A549 (cell line): Measurements from ENCODE around the gene CAMK4. TPM values are rescaled to one million over a fixed set of nuclear protein-coding genes. Genes with fewer than 3 reads are reported as not detected.
A peak's percentile ranks its signal among the peaks of the same experiment; 100 is the strongest.

Experiments used
- ATAC-seq, 2 experiments: fragments of 200-7000 bp in 1 of 2; fragments of >200 bp in 1 of 2; cut with Nextera tagmentation in 1 of 2; cut with Tn5 transposase in 1 of 2; 3 replicates each; pipeline versions ENCODE4 v1.8.0 to v1.9.1; 2018 to 2020; ENCODE audit warnings: mild to moderate bottlenecking in 1 of 2, moderate library complexity in 1 of 2
- CTCF ChIA-PET: fragments of 300-600 bp; sonication (Branson Sonifier 250); formaldehyde crosslinking; extraction: SDS; loops from one replicate; lab custom pipeline; 2021; ENCODE audit warnings: antibody characterized with exemption, inconsistent platforms; lab: Yijun Ruan, JAX
- POLR2A ChIA-PET: fragments of 350-600 bp; formaldehyde crosslinking; extraction: SDS; loops from one replicate; lab custom pipeline; 2021; ENCODE audit warnings: antibody characterized with exemption, inconsistent platforms; lab: Yijun Ruan, JAX
- DNase-seq, 2 experiments: peaks; one replicate each; pipeline versions ENCODE4 v3.0.0 to v3.0.0-alpha.2; 2011 to 2016; ENCODE audit warnings: low read depth in 1 of 2, low spot score in 1 of 2
- FAIRE-seq: peaks from 2 replicates; lab custom pipeline; 2011; peaks lifted over from hg19 to GRCh38; lab: Jason Lieb, UNC
- H3K27ac ChIP-seq, 2 experiments: fragments of >200 bp; sonication (Bioruptor Twin); formaldehyde crosslinking; 3 replicates each; pipeline ENCODE4 v1.5.1; 2016 to 2017
- H3K4me1 ChIP-seq: fragments of >200 bp; sonication (Bioruptor Twin); formaldehyde crosslinking; 3 replicates; pipeline ENCODE4 v1.6.1; 2016
- H3K4me2 ChIP-seq: fragments of >200 bp; sonication (Bioruptor Twin); formaldehyde crosslinking; 3 replicates; pipeline ENCODE4 v1.6.1; 2016
- H3K4me3 ChIP-seq: fragments of >200 bp; sonication (Bioruptor Twin); formaldehyde crosslinking; 3 replicates; pipeline ENCODE4 v1.5.1; 2016
- H3K9me3 ChIP-seq: fragments of >200 bp; sonication (Bioruptor Twin); formaldehyde crosslinking; 3 replicates; pipeline ENCODE4 v1.6.1; 2016
- BHLHE40 ChIP-seq: IDR thresholded peaks from 2 replicates; pipeline ENCODE4 v1.6.1; 2012; ENCODE audit warnings: low read depth, low read length, inconsistent platforms
- EHF ChIP-seq: fragments of 250-450 bp; sonication (Bioruptor Pico); IDR thresholded peaks from 2 replicates; pipeline ENCODE4 v1.5.0; 2020; ENCODE audit warnings: mild to moderate bottlenecking
- EHMT2 ChIP-seq: fragments of 200-600 bp; sonication (generic); IDR thresholded peaks from 2 replicates; pipeline ENCODE4 v1.6.1; 2016; ENCODE audit warnings: antibody characterized with exemption, low read depth, mild to moderate bottlenecking, moderate library complexity
- EP300 ChIP-seq, 2 experiments: fragments of >200 bp; sonication (Bioruptor Twin); formaldehyde crosslinking; IDR thresholded peaks; 2 replicates in 1 of 2; 3 replicates in 1 of 2; pipeline ENCODE4 v1.6.1; 2016 to 2017
- FOSL2 ChIP-seq, 2 experiments: fragments of 450-650 bp in 1 of 2; fragments of >200 bp in 1 of 2; sonication (Bioruptor Twin) in 1 of 2; formaldehyde crosslinking; IDR thresholded peaks; 2 replicates each; pipeline versions ENCODE4 v1.5.0 to v1.6.1; 2016 to 2020; ENCODE audit warnings: mild to moderate bottlenecking in 1 of 2, moderate library complexity in 1 of 2
- GATA3 ChIP-seq: IDR thresholded peaks from 2 replicates; pipeline ENCODE4 v1.6.1; 2012; ENCODE audit warnings: borderline replicate concordance
- KDM5A ChIP-seq: fragments of 200-600 bp; sonication (generic); IDR thresholded peaks from 2 replicates; pipeline ENCODE4 v1.6.1; 2016; ENCODE audit warnings: antibody characterized with exemption, mild to moderate bottlenecking
- MAFK ChIP-seq: fragments of 450-650 bp; IDR thresholded peaks from 2 replicates; pipeline ENCODE4 v1.6.1; 2014; ENCODE audit not compliant: partially characterized antibody
- MYC ChIP-seq: IDR thresholded peaks from 2 replicates; pipeline ENCODE4 v1.6.1; 2012; ENCODE audit warnings: mild to moderate bottlenecking, inconsistent platforms, low read length, improper control_type of control experiment, borderline replicate concordance
- NFE2L2 ChIP-seq: fragments of 150-350 bp; conservative IDR thresholded peaks from 2 replicates; pipeline ENCODE4 v1.6.1; 2014; ENCODE audit warnings: low read length
- NPAS2 ChIP-seq: fragments of 250-450 bp; sonication (Bioruptor Pico); IDR thresholded peaks from 2 replicates; pipeline ENCODE4 v1.8.0; 2022; ENCODE audit warnings: mild to moderate bottlenecking, moderate library complexity, borderline replicate concordance
- NR3C1 ChIP-seq: fragments of >200 bp; sonication (Bioruptor Twin); formaldehyde crosslinking; IDR thresholded peaks from 3 replicates; pipeline ENCODE4 v1.6.1; 2017
- POLR2A ChIP-seq: IDR thresholded peaks from 2 replicates; pipeline ENCODE4 v1.6.1; 2012; ENCODE audit warnings: mild to moderate bottlenecking, low read length
- POLR2AphosphoS2 ChIP-seq: conservative IDR thresholded peaks from 2 replicates; pipeline ENCODE4 v1.6.1; 2012; ENCODE audit warnings: low read length, improper control_type of control experiment, inconsistent platforms
- RARB ChIP-seq: fragments of 250-450 bp; sonication (Bioruptor Pico); IDR thresholded peaks from 2 replicates; pipeline ENCODE4 v1.8.0; 2021; ENCODE audit warnings: mild to moderate bottlenecking, moderate library complexity
- SREBF2 ChIP-seq: fragments of 450-650 bp; IDR thresholded peaks from 2 replicates; pipeline ENCODE4 v1.6.1; 2014; ENCODE audit warnings: mild to moderate bottlenecking, moderate library complexity
- ZFP36 ChIP-seq: fragments of 450-650 bp; IDR thresholded peaks from 2 replicates; pipeline ENCODE4 v1.6.1; 2014; ENCODE audit warnings: borderline replicate concordance; ENCODE audit not compliant: partially characterized antibody
- WGBS: methylation state at CpG from one replicate; pipeline ENCODE4 v1.1.6; 2017; ENCODE audit errors: missing lambda C conversion rate; 5-methylcytosine and 5-hydroxymethylcytosine counted together
- polyA plus RNA-seq, 4 experiments: library from polyadenylated mRNA; depleted of rRNA in 3 of 4; stranded (reverse); fragments of >200 nt; fragmentation: RNase III in 1 of 4; extraction: RNeasy Plus Mini Kit Qiagen cat#74134 plus additional on column Dnase treatment in 1 of 4; gene quantifications; 2 replicates in 3 of 4; 3 replicates in 1 of 4; pipeline ENCODE4 v1.2.3, GENCODE V29; 2011 to 2017
- TF ChIP-seq, protein P1 (sequence below): fragments of 250-450 bp; sonication (Bioruptor Pico); IDR thresholded peaks from 2 replicates; pipeline ENCODE4 v1.5.0; 2021; ENCODE audit warnings: mild to moderate bottlenecking, moderate library complexity, borderline replicate concordance
- TF ChIP-seq, protein P2 (sequence below): IDR thresholded peaks from 2 replicates; pipeline ENCODE4 v1.6.1; 2012
- TF ChIP-seq, protein P3 (sequence below): fragments of >200 bp; sonication (Bioruptor Twin); formaldehyde crosslinking; IDR thresholded peaks from 3 replicates; pipeline ENCODE4 v1.5.1; 2016

The CAMK4 gene
- polyA plus RNA-seq, 2 of the 4 experiments (the other 2 are of a cell fraction) = not detected

DNA sequence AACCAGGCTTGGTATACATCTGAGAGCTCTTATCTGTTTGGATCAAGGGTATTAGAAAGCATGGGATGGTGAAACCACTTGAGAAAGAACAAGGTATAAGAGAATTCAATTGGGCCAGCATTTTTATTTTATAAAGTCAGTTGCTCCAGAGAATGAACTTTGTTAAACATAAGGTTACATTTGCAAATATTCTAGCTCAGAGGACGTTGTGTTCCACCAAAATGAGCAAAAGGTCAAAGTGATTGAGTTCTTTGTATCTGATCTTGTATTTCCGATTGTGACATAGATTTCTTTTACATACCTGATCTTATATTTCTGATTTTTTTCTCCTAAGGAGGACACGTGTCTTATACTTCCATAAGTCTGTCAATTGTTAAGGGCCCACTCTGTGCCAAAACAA, 296.7 kb downstream of the CAMK4 start:
- FAIRE-seq (no peak), ATAC-seq (no peak), DNase-seq (no peak)
- no peak overlapping the region for H3K27ac ChIP-seq
- ChIA-PET CTCF (interaction anchor here (2.5 kb wide), 1 partner anchor 11 kb away, joined by 11 read pairs; no protein-coding TSS in a partner anchor), POLR2A (interaction anchor here (0.6 kb wide), 1 partner anchor 1352 kb away, joined by 3 read pairs; no protein-coding TSS in a partner anchor)
- no peaks in the 10 kb centered on the region for H3K4me1 ChIP-seq
- no peak for TF ChIP-seq POLR2A
- no peak for TF ChIP-seq MYC
- no peak for TF ChIP-seq POLR2AphosphoS2
- no peak for TF ChIP-seq EP300 (IDR thresholded peaks at IDR 0.05)
- TF ChIP-seq KDM5A = no peak
- TF ChIP-seq NFE2L2 = no peak
- 37% methylated on average over 3 of the region's 3 CpGs for WGBS
- H3K9me3 ChIP-seq = no peaks in the 10 kb centered on the region
- no peak overlapping the region for H3K4me2 ChIP-seq
- H3K4me3 ChIP-seq = no peak overlapping the region

DNA sequence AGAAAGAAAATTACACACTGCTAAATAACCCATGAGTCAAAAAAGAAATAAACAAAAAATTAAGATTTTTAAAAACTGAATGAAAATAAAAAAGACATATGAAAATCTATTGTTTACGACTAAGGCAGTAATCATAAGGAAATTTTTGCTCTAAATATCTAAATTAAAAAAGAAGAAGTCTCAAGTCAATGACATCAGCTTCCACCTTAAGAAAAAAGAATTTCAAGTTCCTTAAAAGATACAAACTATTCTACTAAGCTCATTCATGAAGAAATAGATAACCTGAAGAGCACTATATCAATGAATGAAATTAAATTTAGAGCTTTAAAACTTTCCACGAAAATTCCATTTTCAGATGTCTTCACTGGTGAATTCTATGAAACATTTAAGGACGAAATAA, 303.9 kb downstream of the CAMK4 start:
- H3K27ac ChIP-seq = no peak overlapping the region
- ATAC-seq = no peak

DNA sequence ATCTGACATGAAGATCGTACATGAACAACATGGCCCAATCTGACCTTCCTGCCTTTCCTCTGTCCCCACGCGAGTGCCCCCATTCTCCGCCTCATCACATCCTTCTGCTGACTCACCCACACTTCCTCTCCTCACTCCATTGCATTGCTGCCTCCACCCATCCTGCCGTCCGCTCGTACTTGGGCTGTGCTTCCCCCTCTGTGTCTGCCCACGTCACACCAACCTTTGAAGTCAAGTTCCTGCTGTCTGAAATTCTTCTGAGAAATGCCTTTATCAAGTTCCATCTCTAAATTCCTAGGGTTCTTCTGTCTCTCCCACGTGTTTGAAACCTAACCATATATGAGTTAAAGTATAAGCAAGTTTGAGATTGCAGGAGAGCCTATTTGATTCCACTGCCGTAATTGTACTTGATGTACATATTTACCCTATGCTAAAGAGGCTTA, 306.1 kb downstream of the CAMK4 start:
- FAIRE-seq (peak; percentile 87), ATAC-seq (peak; percentile 96 to 97), DNase-seq (peak; percentile 43 to 90)
- no peak for TF ChIP-seq FOSL2 (IDR thresholded peaks at IDR 0.05)
- TF ChIP-seq FOSL2 (CRISPR knock-in tag; IDR thresholded peaks at IDR 0.05) = peak; percentile 53; the same call in 1 of the 2 replicates
- TF ChIP-seq MAFK = peak; percentile 57
- no peak for TF ChIP-seq MYC
- no peak for TF ChIP-seq RARB
- peak; percentile 81 for TF ChIP-seq GATA3
- no peak for TF ChIP-seq ZFP36
- TF ChIP-seq, protein P1, sequence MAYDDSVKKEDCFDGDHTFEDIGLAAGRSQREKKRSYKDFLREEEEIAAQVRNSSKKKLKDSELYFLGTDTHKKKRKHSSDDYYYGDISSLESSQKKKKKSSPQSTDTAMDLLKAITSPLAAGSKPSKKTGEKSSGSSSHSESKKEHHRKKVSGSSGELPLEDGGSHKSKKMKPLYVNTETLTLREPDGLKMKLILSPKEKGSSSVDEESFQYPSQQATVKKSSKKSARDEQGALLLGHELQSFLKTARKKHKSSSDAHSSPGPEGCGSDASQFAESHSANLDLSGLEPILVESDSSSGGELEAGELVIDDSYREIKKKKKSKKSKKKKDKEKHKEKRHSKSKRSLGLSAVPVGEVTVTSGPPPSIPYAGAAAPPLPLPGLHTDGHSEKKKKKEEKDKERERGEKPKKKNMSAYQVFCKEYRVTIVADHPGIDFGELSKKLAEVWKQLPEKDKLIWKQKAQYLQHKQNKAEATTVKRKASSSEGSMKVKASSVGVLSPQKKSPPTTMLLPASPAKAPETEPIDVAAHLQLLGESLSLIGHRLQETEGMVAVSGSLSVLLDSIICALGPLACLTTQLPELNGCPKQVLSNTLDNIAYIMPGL (CRISPR knock-in tag) = no peak
- TF ChIP-seq, protein P2, sequence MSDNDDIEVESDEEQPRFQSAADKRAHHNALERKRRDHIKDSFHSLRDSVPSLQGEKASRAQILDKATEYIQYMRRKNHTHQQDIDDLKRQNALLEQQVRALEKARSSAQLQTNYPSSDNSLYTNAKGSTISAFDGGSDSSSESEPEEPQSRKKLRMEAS = peak; percentile 61
- TF ChIP-seq SREBF2 = no peak
- 0 out of 5 replicates have a peak, but pooled peaks of 1 of the 2 experiments have one; percentile 13 for TF ChIP-seq EP300 (IDR thresholded peaks at IDR 0.05)
- 0 out of 2 replicates have a peak, but pooled peaks have one; percentile 16 for TF ChIP-seq POLR2A
- TF ChIP-seq NR3C1 = no peak
- no peak for TF ChIP-seq POLR2AphosphoS2
- Histone ChIP-seq H3K4me2 (peak overlapping the region; percentile 51), H3K4me1 (no peaks in the 10 kb centered on the region), H3K27ac (peak overlapping the region; percentile 26 to 69), H3K4me3 (no peak overlapping the region), H3K9me3 (no peaks in the 10 kb centered on the region)
- ChIA-PET POLR2A (no interaction called here), CTCF (interaction anchor here (1.0 to 2.1 kb wide), 5 partner anchors 19 to 168 kb away, joined by 3 to 11 read pairs (median 5); partner anchors contain the start of gene STARD4)
- 21% methylated on average over 10 of the region's 10 CpGs for WGBS

More for the DNA sequence above, 303.9 kb downstream of the CAMK4 start:
- Histone ChIP-seq H3K4me1 (no peaks in the 10 kb centered on the region), H3K4me2 (no peak overlapping the region), H3K4me3 (no peak overlapping the region), H3K9me3 (no peaks in the 10 kb centered on the region)
- WGBS = 71% methylated on average over 3 of the region's 3 CpGs
- CTCF ChIA-PET = no interaction called here
- POLR2A ChIA-PET = no interaction called here
- no peak for TF ChIP-seq BHLHE40
- FAIRE-seq (no peak), DNase-seq (no peak)

DNA sequence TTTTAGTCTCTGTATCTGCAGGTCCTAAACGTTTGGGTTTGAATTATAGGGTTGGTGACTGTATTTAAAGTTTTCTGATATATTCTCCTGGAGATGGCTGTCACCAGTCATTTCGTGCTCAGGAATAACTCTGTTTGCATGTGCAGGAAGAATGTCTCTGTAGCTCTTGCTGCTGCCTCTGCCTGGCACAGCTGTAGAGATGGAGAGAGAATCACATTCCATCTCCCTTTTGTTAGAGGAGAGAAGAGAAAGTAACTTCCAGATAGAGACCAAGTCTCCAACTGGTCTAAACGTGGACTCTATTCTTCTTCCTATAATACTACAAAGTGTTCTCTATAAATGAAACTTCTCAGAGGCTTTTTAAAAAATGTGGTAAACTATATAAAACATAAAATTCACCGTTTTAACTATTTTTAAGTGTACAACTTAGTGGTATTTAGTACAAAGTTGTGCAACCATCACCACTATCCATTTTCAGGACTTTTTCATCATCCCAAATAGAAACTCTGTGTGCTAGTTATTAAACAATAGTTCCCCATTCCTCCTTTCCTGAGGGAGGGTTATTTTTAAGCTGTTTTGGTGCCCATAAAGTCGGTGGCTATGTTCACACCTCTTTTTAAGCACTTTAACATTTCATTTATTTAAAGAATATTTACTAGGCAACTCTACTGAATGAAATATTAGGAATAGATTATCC, 308.9 kb downstream of the CAMK4 start:
- H3K9me3 ChIP-seq = no peaks in the 10 kb centered on the region
- H3K4me1 ChIP-seq = no peaks in the 10 kb centered on the region
- no peak overlapping the region for H3K4me2 ChIP-seq
- H3K27ac ChIP-seq = no peak overlapping the region
- no peak overlapping the region for H3K4me3 ChIP-seq
- CTCF ChIA-PET = interaction anchor here (1.3 kb wide), 1 partner anchor 9 kb away, joined by 3 read pairs; no protein-coding TSS in a partner anchor
- 37% methylated on average over 5 of the region's 5 CpGs for WGBS
- DNase-seq = no peak
- POLR2A ChIA-PET = no interaction called here
- TF ChIP-seq NPAS2 (CRISPR knock-in tag) (no peak), EHMT2 (no peak), EHF (CRISPR knock-in tag) (no peak)
- TF ChIP-seq, protein P3, sequence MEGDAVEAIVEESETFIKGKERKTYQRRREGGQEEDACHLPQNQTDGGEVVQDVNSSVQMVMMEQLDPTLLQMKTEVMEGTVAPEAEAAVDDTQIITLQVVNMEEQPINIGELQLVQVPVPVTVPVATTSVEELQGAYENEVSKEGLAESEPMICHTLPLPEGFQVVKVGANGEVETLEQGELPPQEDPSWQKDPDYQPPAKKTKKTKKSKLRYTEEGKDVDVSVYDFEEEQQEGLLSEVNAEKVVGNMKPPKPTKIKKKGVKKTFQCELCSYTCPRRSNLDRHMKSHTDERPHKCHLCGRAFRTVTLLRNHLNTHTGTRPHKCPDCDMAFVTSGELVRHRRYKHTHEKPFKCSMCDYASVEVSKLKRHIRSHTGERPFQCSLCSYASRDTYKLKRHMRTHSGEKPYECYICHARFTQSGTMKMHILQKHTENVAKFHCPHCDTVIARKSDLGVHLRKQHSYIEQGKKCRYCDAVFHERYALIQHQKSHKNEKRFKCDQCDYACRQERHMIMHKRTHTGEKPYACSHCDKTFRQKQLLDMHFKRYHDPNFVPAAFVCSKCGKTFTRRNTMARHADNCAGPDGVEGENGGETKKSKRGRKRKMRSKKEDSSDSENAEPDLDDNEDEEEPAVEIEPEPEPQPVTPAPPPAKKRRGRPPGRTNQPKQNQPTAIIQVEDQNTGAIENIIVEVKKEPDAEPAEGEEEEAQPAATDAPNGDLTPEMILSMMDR = no peak
- no peak for FAIRE-seq
- ATAC-seq = no peak
